GM18519 (cell line): ENCODE results near the gene ROBO3.

Experiments used
- ATAC-seq: cut with Tn5 transposase; IDR thresholded peaks from one replicate; pipeline ENCODE4 v1.9.1; 2021; ENCODE audit warnings: mild to moderate bottlenecking, moderate library complexity; ENCODE audit not compliant: unreplicated experiment, low FRiP score

Gene ROBO3

GRCh38 chr11:124891373-124891861 is 26.2 kb downstream of the ROBO3 start:
- no peak for ATAC-seq

DNA sequence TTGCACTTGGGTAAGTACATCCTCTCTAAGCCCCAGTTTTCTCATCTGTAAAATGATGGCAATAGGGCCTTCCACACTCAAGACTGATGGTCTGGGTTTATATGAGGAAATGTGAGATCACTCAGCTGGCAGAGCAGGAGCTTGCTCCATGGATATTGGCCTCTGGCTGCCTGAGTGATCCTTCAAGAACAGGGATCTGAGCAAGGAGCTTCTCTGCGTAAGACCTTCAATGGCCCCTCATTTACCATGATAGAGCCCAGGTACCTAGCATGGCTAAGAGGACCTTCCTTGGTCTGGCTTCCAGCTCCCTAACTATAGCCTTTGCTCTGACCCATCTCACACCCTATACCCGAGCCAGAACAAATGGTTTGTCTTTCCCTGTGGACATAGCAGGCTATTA is 26.9 kb downstream of the ROBO3 start:
- no peak for ATAC-seq

DNA sequence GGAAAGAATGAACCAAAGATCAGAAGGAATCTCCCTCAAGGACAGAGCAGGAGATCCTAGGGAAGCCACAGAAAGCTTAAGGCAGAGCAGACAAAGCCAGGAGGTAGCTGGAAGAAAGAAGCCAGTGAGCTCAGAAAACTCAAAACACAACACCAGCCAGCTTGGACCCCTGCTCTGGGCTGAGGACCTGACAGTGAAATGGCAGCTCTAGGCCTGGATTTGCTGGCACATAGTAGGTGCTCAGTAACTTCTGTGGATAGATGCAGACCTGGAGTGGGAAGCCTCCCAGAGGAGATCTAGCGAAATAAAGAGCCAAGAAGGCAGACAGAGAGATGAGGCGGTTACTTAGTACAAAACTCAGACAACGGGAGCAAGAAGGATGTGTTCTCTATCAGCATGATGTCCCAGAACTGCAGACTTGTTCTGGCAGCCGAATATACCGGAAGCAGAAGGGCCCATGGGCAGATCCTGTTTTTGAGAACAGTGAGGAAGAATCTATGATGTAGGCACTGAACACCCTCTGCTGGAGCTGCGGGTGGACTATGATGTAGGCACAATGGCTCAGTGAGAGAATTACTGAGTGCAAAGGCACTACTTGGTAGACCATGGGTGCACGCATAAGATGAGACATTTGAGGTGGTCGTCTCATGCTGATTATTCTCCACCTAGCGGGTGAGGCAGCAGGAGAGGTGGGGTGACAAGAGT is 27.7 kb downstream of the ROBO3 start:
- no peak for ATAC-seq

DNA sequence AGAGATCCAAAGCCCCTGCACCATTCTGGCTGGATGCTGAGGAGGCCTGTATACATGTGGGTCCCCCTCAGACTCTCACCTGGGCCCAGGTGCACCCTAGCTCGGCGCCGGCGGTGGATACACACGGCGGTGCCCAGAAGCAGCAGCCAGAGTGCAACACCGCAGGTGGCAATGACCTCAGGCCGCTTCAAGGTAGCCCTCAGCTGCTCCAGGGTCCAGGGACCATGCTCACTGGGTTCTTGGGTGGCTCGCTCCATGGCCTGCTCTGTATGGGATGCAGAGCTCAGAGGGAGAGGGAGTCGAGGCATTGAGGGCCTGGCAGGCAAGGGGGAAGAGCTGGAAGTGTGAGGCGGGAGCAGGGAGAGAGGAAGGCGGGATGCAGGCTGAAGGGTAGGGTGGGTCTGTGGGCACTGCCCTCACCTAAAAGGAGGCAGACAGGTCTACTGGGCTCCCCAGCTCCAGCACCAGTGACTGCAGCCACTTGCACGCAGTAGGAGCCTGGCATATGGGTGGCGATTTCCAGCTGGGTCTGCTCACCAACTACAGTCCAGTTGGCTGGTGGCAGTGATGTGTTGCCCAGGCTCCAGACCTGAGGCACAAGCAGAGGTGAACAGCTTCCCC is 28.7 kb downstream of the ROBO3 start:
- no peak for ATAC-seq

- ATAC-seq = no peak
Measured at GRCh38 chr11:124894606-124895430, 29.6 kb downstream of the ROBO3 start.

GRCh38 chr11:124895471-124895971 is 30.3 kb downstream of the ROBO3 start:
- no peak for ATAC-seq

DNA sequence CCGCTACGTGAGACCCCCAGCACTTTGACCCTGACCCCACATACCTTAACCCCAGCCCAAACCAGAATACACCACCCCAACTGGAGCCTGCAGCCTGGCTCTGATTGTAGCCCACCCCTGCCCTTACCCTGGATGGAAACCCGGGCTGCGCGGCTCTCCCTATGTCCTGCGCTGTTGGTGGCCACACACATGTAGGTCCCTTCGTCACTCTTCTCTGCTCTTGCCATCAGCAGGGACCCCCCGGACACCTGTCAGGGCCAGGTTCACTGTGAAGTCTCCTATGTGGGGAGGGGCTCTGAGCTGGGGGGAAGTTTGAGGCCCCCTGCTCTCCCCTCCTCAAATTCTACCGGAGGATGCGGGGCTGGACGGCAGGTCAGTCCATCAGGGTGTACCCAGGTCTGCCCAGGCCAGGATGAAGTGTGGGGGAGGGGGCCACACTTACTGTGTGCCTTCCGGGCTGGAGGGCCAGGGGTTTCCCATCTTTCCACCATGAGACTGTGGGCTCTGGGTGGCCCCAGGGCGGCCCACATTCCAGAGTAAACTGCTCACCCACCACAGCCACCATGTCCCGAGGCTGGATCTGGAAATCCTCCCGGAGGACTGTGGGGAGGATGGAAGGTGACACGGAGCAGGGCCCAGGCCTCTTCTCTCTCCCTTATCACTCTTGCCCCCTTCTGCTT is 31.0 kb downstream of the ROBO3 start:
- no peak for ATAC-seq

- ATAC-seq = no peak
Measured at GRCh38 chr11:124896821-124897391, 31.7 kb downstream of the ROBO3 start.

DNA sequence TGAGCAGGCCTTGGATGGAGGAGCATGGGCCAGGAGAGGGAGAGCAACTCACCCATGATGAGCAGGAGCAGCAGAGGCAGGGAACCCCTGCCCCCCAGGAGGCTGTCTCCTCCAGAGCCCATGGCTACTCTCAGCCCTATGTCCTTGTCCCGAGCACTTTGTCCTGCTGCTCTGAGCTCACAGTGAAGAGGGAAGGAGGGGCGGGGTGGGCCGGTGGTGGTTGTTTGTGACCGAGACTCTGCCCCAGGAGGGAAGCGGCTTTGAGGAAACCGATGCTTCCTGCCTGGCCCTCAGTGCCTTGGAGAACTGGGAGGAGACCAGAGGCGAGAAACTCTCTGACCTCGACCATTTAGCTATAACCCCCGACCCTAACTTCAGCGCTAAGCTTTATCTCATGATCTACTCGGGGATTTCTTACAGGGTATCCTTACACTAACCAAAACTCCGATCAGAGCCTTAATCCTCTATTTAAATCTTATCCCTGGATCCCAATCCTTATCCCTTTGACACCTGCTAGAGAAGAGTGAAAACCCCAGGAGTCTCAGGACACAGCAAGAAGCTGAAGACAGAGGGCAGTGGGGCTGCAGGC is 32.5 kb downstream of the ROBO3 start, which contains the start of gene ROBO4:
ROBO4 (minus strand) TSS at position 192 of the 589 bp plus-strand sequence; CDS start at position 122, 70 bp downstream.
- no peak for ATAC-seq

- no peak for ATAC-seq
Measured at GRCh38 chr11:124898263-124898680, 33.0 kb downstream of the ROBO3 start.

- no peak for ATAC-seq
Measured at GRCh38 chr11:124898711-124899110, 33.5 kb downstream of the ROBO3 start.

DNA sequence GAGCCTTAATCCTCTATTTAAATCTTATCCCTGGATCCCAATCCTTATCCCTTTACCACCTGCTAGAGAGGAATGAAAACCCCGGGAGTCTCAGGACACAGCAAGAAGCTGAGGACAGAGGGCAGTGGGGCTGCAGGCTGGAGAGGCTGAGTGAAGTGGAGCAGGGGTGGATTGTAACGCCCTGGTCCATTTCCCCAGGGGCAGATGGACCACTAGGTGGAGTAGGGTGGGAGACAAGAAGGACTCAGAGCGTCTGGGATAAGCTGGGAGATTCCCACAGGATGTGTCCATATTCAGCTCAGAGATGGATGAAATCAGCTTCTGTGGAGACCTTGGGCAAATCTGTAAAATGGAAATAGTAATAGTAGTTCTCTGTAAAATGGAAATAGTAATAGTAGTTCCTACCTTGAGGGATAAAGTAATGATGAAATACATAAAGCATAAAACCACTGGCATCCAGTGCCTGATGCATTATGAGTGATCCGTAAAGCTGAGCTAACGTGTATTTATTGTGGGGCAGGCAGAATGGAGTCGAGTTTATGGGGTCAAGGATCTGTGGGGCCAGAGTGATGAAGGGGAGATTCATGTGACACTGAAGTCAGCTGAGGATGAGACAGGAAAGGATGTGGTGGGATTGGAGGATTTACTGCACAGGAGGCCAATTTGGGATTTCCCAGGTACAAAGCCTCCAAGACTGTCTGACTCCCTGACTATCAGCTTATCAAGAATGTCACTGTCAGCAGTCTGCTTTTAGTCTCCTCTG is 34.3 kb downstream of the ROBO3 start:
- no peak for ATAC-seq

DNA sequence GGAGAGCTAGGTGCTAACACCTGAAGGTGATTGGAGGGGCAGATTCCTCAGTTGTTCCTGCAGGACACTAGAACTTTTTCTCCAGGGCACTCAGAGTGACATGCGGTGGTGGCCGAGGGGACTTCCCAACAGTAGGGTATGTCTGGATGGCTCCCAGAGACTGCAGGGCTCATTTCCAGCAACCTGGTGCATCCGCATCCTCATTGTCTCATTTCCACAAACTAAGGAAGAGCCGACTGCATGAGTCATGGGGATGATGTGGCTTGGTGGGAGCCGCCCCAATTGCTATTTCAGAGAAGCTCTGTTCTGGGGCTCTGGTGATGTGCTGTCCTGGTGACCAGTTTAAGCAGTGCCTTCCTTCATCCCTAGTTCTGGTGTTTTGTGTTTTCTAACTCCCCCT is 35.2 kb downstream of the ROBO3 start:
- no peak for ATAC-seq

GRCh38 chr11:124902616-124903015 is 37.4 kb downstream of the ROBO3 start:
- no peak for ATAC-seq

DNA sequence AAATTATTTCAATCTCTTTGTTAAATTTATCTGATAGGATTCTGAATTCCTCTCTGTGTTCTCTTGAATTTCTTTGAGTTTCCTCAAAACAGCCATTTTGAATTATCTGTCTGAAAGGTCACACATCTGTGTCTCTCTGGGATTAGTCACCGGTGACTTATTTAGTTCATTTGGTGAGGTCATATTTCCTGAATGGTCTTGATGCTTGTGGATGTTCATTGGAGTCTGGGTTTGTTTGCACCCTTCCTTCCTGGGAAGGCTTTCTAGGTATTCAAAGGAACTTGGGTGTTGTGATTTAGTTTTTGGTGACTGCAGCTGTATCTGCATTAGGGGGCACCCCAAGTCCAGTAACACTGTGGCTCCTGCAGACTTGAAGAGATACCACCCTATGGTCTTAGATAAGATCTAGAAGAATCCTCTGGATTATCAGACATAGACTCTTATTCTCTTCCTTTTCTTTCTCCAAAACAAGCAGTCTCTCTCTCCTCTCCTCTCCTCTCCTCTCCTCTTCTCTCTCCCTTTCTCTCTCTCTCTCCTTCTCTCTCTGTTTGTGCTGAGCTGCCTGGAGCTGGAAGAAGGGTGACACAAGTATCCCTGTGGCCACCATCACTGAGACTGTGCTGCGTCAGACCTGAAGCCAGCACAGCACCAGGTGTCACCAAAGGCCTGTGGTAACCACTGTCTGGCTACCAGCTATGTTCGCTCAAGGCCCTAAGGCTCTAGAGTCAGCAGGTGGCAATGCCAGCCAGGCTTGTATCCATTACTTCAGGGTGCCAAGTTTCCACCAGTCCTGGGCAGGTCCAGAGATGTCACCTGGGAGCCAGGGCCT is 50.5 kb downstream of the ROBO3 start:
- ATAC-seq = no peak

- ATAC-seq = no peak
Measured at GRCh38 chr11:124916370-124916710, 51.1 kb downstream of the ROBO3 start.

DNA sequence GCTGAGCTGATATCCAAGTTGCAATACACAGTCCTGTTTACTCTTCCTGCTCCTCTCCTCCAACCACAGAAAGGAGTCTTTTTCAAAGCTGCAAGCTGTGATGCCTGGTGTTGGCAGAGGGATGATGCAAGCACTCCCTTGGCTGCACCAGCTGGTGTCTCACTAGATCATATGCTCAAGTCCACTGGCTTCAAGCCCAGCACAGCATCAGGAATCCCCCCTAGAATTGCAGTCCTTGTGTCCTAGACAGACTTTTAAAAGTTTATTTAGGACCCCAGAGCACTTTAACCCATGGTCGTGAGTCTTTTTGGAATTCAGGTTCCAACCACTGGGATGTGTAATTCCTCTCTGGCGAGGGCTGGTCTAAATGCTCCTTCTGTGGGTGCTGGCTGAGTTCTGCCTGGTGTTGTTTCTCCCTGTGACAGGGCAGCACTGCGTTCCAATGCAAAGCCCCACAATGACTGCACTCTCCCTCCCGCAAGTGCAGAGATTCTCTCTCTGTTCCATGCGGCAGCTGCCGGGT is 51.9 kb downstream of the ROBO3 start:
- no peak for ATAC-seq

DNA sequence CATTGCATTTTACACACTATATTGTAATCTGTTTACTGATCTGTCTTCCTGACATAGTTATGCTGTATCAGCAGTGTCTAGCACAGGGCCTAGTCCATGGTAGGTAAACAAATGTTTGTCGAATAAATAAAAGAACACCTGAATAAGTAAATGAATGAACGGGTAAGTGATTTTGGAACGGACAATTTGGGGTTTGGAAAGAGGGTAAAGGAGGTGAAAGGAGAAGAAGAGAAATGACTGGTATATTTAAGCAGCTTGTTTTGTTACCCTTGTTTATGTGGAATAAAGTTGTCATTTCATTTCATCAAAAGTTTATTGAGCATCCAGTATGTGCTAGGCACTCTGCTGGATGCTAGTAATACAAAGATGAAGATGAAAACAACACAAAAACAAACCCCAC is 53.7 kb downstream of the ROBO3 start, which contains the start of gene HEPN1:
HEPN1 (plus strand) TSS at position 301 of the 400 bp plus-strand sequence.
- no peak for ATAC-seq
